BLaER1 (cell line): Measurements from ENCODE around the gene DLG2.

Experiments
- H3K27ac ChIP-seq: shearing (Covaris generic); formaldehyde crosslinking; 2 replicates; pipeline ENCODE4 v1.8.1; 2022
- H3K27me3 ChIP-seq: shearing (Covaris generic); formaldehyde crosslinking; 2 replicates; pipeline ENCODE4 v1.8.1; 2022
- H3K36me3 ChIP-seq: shearing (Covaris generic); formaldehyde crosslinking; 2 replicates; pipeline ENCODE4 v1.8.1; 2022
- H3K4me1 ChIP-seq: shearing (Covaris generic); formaldehyde crosslinking; 2 replicates; pipeline ENCODE4 v1.8.1; 2022
- H3K4me2 ChIP-seq: shearing (Covaris generic); formaldehyde crosslinking; 2 replicates; pipeline ENCODE4 v1.8.1; 2022
- H3K4me3 ChIP-seq: shearing (Covaris generic); formaldehyde crosslinking; 2 replicates; pipeline ENCODE4 v1.8.1; 2022
- H3K9ac ChIP-seq: shearing (Covaris generic); formaldehyde crosslinking; 2 replicates; pipeline ENCODE4 v1.8.1; 2022
- H3K9me3 ChIP-seq: shearing (Covaris generic); formaldehyde crosslinking; 2 replicates; pipeline ENCODE4 v1.8.1; 2022
- H4K20me1 ChIP-seq: shearing (Covaris generic); formaldehyde crosslinking; 2 replicates; pipeline ENCODE4 v1.8.1; 2022
- Cebpa-rat ChIP-seq: shearing (Covaris generic); IDR thresholded peaks from 2 replicates; pipeline ENCODE4 v1.8.1; 2022

Gene DLG2

DNA sequence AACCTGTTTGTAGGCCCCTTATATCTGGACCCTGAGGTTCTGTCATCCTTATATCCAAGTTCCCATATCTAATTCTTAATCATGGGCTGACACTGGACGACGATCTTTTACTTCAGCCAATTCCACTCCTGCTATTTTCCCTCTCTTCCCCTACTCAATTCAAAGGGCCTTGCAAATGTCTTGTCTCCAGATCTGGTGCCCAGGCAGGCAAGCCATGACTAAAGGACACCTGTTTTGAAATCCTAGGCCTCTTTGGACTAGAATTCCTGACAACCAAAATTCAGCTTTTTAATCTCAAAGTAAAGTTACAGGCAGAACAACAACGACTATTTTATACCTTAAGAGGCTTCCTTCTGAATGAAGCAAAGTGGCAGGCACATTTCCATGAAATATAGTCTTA lies 963.4 kb downstream of the DLG2 start:
- H3K36me3 ChIP-seq = no peaks in the 10 kb centered on the region
- H4K20me1 ChIP-seq = no peaks in the 10 kb centered on the region
- H3K4me2 ChIP-seq = no peak overlapping the region
- TF ChIP-seq Cebpa-rat = no peak
- H3K4me1 ChIP-seq = no peaks in the 10 kb centered on the region
- H3K9me3 ChIP-seq = no peaks in the 10 kb centered on the region
- H3K27me3 ChIP-seq = no peaks in the 10 kb centered on the region
- H3K4me3 ChIP-seq = no peak overlapping the region
- H3K9ac ChIP-seq = no peak overlapping the region
- no peak overlapping the region for H3K27ac ChIP-seq

DNA sequence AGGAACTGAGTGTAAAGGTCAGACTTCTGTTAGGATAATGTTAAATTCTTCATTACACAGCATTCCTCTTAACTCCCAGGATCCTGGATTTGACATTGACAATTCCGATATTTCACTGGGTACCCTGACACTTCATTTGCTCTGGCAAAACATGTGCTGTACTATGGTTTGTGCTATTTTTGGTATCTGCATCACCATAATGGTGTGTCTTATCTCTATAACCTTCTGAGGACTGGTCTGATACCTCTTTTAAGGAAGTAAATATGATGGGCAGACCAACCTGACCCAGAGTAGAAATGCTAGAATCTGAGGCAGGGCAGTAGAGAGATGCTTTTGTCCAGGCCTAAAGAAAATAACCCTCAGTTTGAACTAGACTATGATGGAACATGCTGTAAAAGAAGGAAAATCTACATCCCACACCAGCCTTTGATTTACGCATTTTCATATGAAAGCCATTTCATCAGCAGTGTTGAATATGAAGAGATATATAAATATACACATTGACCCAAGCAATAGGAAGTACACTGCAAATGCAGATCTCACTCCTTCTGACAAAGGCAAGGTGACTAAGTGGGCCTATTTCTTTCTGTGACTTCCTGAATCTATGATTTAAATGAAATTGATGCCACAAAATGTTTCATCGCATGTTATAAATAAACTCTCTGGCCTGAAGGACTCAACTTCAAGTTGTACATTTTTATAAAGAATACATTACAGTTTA lies 966.7 kb downstream of the DLG2 start:
- Histone ChIP-seq H3K27ac (no peak overlapping the region), H3K36me3 (no peaks in the 10 kb centered on the region), H3K4me2 (no peak overlapping the region), H3K4me3 (no peak overlapping the region), H3K9me3 (no peaks in the 10 kb centered on the region), H3K9ac (no peak overlapping the region), H4K20me1 (no peaks in the 10 kb centered on the region), H3K27me3 (no peaks in the 10 kb centered on the region), H3K4me1 (no peaks in the 10 kb centered on the region)
- no peak for TF ChIP-seq Cebpa-rat

DNA sequence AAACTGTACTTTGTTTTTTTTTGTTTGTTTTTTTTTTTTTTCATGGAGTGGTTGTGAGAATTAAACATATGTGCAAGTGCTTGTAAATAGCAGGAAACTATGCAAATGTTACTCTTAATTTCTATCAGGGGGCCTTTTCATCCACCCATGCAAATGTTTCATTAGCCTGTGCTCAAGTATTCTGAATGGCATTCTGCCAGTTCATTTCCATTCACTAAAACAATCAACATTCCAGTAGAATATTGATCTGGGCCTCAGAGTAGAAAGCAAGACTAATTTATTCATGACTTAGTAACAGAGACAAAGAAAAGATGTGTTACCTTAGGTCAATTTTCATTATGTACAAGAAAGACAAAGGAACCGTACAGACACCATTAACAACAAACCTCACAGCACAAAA lies 971.4 kb downstream of the DLG2 start:
- Histone ChIP-seq H3K4me3 (no peak overlapping the region), H3K36me3 (no peaks in the 10 kb centered on the region), H3K9ac (no peak overlapping the region), H4K20me1 (no peaks in the 10 kb centered on the region), H3K4me1 (no peaks in the 10 kb centered on the region), H3K27ac (no peak overlapping the region), H3K9me3 (no peaks in the 10 kb centered on the region), H3K4me2 (no peak overlapping the region), H3K27me3 (no peaks in the 10 kb centered on the region)
- TF ChIP-seq Cebpa-rat = no peak

DNA sequence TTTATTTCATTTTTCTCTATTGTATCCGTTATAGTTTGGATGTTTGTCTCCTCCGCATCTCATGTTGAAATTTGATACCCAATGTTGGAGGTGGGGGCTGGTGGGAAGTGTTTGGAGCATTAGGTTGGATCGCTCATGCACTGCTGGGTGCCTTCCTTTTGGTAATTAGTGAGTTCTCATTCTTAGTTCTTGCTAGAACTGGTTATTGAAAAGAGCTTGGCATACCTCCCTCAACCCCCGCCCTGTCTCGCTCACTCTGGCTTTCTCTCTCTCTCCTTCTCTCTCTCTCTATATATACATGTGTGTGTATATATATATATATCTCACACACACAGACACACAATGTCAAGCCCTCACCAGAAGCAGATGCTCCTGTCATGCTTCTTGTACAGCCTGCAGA lies 978.7 kb downstream of the DLG2 start:
- no peak overlapping the region for H3K27ac ChIP-seq
- H3K27me3 ChIP-seq = no peaks in the 10 kb centered on the region
- no peak overlapping the region for H3K4me2 ChIP-seq
- TF ChIP-seq Cebpa-rat = no peak
- no peak overlapping the region for H3K4me3 ChIP-seq
- no peak overlapping the region for H3K9ac ChIP-seq
- H3K36me3 ChIP-seq = no peaks in the 10 kb centered on the region
- no peaks in the 10 kb centered on the region for H3K4me1 ChIP-seq
- H3K9me3 ChIP-seq = no peaks in the 10 kb centered on the region
- no peaks in the 10 kb centered on the region for H4K20me1 ChIP-seq

DNA sequence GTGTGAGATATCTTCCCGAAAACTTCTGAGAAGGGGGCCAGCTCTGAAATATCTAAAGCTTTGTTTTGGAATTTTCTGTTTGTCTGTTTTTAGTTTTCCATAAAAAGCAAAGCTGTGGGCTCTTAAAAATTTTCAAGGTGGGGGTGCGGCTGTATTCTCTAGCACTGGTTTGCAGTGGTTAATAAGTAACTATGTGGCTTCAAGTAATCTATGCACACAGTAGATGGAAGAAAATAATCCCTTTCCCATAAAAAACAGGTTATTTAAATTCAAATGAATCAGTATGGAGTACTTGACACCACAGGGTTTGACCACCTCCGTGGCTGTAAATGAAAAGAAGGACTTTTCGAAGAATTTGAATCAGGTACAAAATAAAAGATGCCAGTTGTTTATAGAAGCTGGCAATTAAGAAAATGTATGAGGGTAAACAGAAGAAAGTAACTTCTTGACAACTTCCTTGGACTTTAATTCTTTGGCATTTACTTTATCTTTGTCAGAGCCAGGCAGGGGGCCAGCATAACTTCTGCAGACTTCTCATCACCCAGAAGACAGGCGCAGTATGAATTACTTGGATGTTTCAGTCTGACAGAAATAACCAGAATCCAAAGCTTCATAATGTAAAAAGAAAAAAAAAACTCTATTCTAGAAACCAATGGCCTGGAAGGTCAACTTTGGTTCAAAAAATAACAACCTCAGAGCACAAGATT lies 981.0 kb downstream of the DLG2 start:
- no peak overlapping the region for H3K9ac ChIP-seq
- no peak for TF ChIP-seq Cebpa-rat
- no peaks in the 10 kb centered on the region for H3K9me3 ChIP-seq
- H3K4me1 ChIP-seq = no peaks in the 10 kb centered on the region
- H4K20me1 ChIP-seq = no peaks in the 10 kb centered on the region
- H3K27ac ChIP-seq = no peak overlapping the region
- no peak overlapping the region for H3K4me2 ChIP-seq
- H3K36me3 ChIP-seq = no peaks in the 10 kb centered on the region
- no peaks in the 10 kb centered on the region for H3K27me3 ChIP-seq
- H3K4me3 ChIP-seq = no peak overlapping the region

DNA sequence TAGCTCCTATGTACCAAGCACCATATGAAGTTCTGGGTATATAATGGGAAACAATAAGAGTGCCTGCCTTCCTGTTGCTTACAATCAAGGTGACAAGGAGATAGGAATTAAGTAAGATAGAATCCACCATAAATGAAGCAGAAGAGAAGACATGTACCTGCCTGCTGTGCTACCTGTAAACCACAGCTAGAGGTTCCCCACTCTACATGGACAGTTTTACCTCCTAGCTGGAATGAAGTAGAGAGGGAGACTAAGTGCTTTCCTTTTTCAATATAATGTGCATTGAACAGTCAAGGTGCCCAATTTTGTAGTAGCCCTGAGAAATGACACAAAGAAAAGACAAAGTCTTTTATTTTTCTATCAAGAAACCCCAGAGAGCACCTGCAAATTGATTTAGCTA lies 984.6 kb downstream of the DLG2 start:
- no peak overlapping the region for H3K4me2 ChIP-seq
- H3K9ac ChIP-seq = no peak overlapping the region
- no peak overlapping the region for H3K4me3 ChIP-seq
- no peak for TF ChIP-seq Cebpa-rat
- H3K4me1 ChIP-seq = no peaks in the 10 kb centered on the region
- no peaks in the 10 kb centered on the region for H3K27me3 ChIP-seq
- no peaks in the 10 kb centered on the region for H3K9me3 ChIP-seq
- H3K36me3 ChIP-seq = no peaks in the 10 kb centered on the region
- no peaks in the 10 kb centered on the region for H4K20me1 ChIP-seq
- H3K27ac ChIP-seq = no peak overlapping the region

DNA sequence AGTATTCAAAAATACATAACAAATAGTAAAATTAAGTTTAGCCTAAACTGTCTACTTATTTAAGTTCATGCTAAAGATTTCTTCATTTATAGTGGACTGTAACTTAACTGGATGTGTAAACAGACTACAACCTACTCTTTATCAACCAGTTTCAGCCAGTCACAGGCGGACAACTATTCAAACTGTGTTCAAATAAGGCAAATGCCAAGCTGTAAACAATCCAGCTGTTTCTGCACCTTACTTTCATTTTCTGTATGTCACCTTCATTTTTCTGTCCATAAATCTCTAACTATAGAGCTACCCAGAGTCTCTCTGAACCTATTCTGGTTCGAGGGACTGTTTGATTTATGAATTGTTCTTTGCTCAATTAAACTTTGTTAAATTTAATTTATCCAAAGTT lies 992.8 kb downstream of the DLG2 start:
- no peaks in the 10 kb centered on the region for H3K27me3 ChIP-seq
- no peaks in the 10 kb centered on the region for H3K4me1 ChIP-seq
- H3K9ac ChIP-seq = no peak overlapping the region
- no peaks in the 10 kb centered on the region for H3K36me3 ChIP-seq
- H3K27ac ChIP-seq = no peak overlapping the region
- no peak for TF ChIP-seq Cebpa-rat
- no peak overlapping the region for H3K4me3 ChIP-seq
- H3K9me3 ChIP-seq = no peaks in the 10 kb centered on the region
- no peaks in the 10 kb centered on the region for H4K20me1 ChIP-seq
- no peak overlapping the region for H3K4me2 ChIP-seq

DNA sequence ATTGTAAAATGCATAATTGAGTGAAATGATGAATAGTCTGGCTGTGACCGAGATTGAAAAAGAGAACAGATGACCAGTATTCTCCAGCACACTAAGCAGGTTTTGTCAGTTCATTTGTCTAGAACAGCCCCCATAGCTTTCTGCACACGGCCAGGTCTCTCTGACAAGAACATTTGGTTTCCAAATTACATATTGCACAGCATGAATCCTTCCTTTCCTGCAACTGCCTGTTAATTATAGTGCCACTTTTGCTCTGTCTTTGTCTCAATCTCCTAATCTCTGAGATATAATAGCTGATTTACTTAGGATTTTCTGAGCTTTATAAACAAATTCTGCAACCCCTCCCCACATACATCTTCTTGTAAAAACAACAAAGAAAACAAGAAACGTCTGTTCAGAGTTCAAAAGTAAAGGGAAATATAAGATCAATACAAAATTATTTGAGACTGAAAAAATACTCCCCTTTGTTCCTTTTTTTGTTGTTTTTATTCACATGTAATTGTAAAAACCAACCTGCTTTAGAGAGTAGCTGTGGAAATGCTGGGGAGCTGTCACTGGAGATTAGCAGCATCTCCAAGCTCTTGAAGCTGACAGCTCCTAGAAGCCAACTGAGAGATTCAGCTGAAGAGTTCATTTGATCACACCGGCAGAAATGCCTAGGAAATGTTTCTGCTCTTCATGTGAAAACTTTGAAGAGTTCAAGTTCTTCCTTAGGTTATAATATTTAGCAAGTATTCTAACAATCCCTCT lies 998.1 kb downstream of the DLG2 start:
- H3K4me2 ChIP-seq = no peak overlapping the region
- H3K9me3 ChIP-seq = no peaks in the 10 kb centered on the region
- TF ChIP-seq Cebpa-rat = no peak
- no peaks in the 10 kb centered on the region for H3K36me3 ChIP-seq
- H3K27ac ChIP-seq = no peak overlapping the region
- no peaks in the 10 kb centered on the region for H4K20me1 ChIP-seq
- no peak overlapping the region for H3K9ac ChIP-seq
- H3K27me3 ChIP-seq = no peaks in the 10 kb centered on the region
- H3K4me1 ChIP-seq = no peaks in the 10 kb centered on the region
- H3K4me3 ChIP-seq = no peak overlapping the region

DNA sequence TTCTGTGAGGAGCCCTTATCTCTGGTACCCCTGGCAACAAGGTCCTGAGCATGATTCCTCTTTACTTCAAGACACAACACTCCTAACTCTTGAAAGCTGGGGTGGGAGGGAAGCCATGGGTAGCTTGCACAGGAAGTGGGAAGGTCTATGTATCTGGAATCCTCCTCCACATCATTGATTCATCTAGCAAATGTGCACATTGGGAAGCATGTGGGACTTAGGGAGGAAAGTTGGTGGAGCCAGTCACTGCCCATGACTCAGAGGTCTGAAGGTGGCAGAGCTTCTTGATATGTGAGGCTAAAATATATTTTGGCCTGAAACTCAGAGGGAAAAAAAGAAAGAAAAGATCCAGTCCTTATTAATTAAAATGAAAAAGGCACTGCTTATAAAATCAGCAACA lies 1000.9 kb downstream of the DLG2 start:
- no peak overlapping the region for H3K4me2 ChIP-seq
- TF ChIP-seq Cebpa-rat = no peak
- no peak overlapping the region for H3K27ac ChIP-seq
- no peak overlapping the region for H3K4me3 ChIP-seq
- no peaks in the 10 kb centered on the region for H3K36me3 ChIP-seq
- H4K20me1 ChIP-seq = no peaks in the 10 kb centered on the region
- H3K9me3 ChIP-seq = no peaks in the 10 kb centered on the region
- no peak overlapping the region for H3K9ac ChIP-seq
- no peaks in the 10 kb centered on the region for H3K27me3 ChIP-seq
- no peaks in the 10 kb centered on the region for H3K4me1 ChIP-seq

DNA sequence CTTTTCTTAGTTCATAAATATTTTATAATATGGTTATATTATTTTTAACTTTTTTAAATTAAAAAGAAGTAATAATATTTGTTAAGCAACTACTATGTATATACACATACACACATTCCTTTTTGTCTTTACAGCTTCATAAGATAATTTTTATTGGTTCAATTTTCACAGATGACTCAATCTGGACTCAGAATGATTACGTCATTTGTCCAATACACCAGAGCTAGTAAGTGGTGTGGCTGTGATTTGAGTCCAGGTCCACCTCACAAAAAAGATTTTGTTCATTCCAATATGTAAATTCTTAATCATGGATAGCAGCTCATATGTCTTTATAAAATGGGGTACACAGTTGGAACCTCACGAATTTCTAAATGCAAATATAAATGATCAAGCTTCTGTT lies 1014.5 kb downstream of the DLG2 start:
- no peaks in the 10 kb centered on the region for H3K36me3 ChIP-seq
- H3K4me1 ChIP-seq = 0 out of 2 replicates have a peak, but pooled peaks cover 6% of the 10 kb centered on the region
- no peak overlapping the region for H3K4me2 ChIP-seq
- no peak for TF ChIP-seq Cebpa-rat
- no peak overlapping the region for H3K27ac ChIP-seq
- H3K4me3 ChIP-seq = no peak overlapping the region
- no peak overlapping the region for H3K9ac ChIP-seq
- H4K20me1 ChIP-seq = no peaks in the 10 kb centered on the region
- no peaks in the 10 kb centered on the region for H3K9me3 ChIP-seq
- H3K27me3 ChIP-seq = no peaks in the 10 kb centered on the region
